Fibroblast of upper back skin (primary cell): ENCODE results near the gene CDADC1.

ENCODE experiments used
- DNase-seq: peaks from one replicate; pipeline ENCODE4 v3.0.0-alpha.2; 2013

CDADC1 gene

DNA sequence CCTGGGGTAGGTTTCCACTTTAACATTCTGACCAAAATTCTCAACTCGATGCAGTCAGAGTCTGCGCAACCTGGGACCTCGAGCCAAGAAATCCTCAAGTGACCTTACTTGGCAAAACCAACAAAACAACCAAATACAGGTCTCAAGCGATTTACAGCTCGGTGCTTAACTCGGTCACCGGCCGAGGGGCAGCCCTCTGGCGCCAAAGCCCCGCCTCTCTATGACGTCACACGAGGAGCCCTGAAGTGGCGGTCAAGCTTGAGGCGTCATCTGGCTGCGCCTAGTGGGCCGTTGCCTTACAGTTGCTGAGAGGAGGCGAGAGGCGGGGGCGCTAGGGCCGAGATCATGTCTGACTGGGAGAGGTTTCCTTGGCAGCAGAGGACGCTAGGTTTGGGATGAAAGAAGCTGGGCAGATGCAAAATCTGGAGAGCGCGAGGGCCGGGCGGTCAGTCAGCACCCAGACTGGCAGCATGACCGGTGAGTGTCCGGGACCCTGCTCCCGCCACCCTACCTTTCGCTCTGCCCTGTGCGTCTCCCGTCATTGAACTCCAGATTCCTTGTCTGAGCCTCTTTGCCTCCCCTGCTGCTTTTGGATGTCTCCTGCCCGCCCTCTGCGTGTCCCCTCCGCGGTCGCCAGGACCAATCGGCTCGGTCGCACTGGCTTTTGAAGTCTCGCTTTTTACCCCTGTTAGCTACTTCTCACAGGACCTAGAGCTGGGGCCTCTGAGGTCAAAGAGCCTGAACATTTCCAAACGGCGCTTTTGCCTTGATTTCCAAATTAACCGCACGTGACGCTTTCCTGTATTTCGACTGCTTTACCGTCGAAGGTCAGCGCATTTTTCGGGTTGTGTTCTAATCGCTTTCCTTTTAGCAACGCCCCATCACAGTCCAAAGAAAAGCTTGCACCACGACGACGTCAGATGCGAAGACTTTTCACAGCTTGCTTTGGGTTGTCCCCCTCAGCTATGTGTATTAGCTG, at the start of gene CDADC1:
Gene CDADC1 (plus strand): TSS at position 283 of the 979 bp plus-strand sequence. CDS start 113 bp downstream, at position 396.
- peak; percentile 96 for DNase-seq

DNA sequence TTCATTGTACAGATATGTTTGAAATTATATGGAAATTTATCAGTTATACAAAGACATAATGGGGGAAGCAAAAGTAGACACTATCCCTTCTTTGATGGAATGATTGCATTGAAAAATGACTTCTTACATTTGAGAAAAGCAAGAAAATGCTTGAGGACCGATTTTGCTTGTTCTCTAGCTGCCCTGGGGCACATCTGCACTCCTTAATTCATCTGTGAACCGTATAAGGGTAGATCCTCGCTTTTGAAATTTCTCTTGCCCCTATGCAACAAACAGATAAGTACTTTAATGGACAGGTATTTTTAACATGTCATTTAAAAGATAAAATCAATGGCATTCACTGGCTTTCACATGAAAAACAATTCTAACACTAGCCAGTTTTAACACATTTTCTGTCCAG, 41.1 kb upstream of the CDADC1 start:
- DNase-seq: no peak

DNA sequence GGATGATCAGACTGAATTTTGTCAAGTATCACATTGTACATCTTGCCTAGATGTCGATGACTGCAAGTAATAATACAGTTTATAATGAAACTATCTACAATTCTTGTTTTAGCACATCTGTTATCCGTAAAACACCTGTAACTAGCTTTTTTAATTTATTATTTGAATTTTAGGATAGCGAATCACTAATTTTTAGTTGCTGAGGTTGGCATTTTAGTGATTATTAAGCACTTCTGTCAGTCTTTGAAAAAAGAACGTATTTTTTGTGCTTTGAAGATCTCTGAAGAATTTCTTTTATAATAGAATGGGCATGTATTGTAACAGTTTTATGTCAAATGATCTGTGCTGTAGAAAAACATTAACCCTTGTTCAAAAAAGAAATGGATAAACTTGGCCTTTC, 39.1 kb upstream of the CDADC1 start:
- DNase-seq: no peak

DNA sequence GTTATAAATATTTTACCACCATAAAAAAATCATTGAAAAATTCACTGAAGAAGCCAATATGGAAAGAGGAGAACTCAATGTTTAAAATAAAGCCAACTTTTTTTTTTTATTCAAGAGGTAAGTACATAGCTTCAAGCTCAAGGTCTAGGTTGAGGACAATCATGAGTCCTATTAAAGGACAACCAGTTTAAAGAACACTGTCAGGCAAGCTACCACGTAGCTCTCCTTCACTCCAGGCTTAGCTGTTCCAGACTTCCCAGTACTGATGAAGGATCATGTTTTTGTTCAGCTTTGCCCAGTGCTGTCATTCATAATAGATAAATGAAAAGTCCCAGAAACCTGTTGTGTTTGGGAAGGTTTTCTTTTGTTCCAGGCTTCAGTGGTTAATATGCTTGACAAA, 37.6 kb upstream of the CDADC1 start:
- no peak for DNase-seq

DNA sequence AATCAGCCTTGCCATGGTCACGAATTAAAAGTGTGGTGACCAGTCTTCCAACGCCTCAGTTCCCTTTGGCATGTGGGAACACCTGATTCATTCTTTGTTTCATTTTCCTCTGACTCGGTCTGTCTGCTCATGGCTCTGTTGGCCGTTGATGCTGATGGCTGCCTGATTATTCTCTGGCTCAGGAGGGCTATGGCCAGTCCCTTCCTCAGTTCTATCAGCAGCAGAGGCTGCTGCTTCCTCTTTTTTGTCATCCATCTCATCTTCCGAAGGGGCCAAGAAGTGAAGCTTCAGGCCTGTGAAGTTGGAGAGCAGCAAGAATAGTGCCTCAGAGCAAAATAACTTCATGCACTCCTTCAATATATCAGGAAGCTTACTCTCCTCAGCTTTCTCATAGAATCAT, 37.1 kb upstream of the CDADC1 start:
- DNase-seq: no peak

DNA sequence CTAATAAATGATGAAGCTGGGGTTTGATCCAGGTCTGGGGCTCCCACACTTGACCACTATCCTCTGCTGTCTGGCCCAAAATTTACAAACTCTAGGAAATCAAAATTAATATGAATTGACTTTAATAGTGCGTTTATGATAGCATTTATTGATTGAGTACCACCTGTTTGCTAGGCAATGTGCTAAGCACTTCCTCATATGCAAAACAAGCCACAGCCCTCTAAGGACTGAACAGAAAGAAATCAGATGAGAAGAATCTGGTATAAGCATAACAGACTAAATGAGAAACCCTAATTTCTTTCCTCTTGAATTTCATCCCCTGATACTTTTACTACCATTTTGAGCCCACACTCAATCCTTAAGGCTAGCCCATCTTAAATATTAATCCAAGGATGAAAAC, 34.2 kb upstream of the CDADC1 start:
- DNase-seq: no peak

DNA sequence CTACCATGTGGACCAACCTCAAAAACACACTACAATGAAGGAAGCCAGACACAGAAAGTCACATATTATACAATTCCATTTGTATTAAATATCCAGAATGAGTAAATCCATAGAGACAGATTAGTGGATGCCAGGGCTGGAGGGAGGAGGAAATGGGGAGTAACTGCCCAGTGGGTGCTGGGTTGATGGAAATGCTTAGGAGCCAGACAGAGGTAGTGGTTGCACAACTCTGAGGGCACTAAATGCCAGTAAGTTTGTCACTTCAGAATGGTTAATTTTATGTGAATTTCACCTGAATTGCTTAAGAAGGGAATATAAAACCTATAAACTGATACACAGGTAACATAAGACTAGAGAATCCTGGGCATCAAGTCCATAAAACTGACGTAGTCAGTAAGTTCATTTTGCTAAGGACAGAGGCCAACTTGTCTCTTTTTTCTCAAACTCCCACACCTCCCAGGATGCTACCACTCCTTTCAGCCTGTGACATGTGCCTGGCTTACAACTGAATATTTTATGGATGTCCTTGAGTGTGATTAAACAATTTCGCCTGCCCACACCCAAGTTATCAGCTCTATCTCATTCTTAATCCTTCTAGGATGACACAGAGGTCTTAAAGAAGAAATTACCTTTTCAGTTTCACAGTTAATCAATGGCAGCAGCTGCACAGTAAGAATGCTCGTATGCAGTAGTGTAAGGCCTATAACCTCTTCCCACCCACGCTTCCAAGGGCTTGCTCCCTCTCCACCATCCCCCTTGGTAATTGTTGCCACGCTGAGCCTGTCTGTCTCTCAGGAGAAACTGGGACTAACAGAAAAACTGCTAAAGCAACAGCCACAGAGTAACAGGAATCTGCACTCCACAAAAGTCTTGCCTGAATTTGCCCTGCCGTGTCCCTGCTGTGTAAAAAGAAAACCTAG, 33.5 kb upstream of the CDADC1 start:
- DNase-seq: no peak

DNA sequence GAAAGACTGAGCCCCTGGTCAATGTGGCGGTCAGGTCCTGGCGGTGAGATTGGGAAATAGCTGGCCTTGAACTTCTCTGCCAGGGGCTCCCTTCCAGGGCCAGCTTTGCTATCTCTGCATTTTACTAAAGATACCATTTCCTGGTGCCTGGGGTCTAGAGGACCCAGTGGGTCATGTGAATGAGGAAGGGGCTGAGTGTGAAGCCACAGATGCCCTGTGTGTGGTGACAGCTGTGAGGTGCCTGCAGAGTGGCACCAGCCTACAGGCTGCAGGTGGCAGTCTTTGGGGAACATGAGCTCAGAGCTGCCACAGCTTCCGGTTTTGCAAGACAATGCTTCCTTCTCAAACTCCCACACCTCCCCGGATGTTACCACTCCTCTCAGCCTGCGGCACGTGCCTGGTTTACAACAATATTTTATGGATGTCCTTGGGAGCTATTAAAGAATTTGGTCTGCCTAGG, 32.8 kb upstream of the CDADC1 start:
- DNase-seq: no peak

DNA sequence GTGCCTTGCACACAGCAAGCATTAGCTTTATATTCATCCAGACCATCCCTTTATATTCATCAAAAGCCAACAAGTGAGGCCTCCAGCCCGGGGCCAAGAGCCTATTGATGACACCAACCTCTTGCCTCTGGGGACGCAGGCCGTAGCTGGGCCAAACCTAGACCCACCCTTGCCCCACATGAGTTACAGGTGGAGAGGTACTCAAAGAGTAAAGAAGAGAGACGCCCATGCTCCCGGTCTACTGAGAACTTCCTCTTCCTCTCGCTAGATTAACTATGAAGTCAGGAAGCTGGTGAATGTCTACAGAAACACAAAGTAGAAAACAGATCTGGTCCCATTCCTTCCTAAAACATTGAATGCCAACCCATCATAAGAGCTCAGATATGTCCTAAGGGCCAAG, 31.4 kb upstream of the CDADC1 start:
- no peak for DNase-seq

DNA sequence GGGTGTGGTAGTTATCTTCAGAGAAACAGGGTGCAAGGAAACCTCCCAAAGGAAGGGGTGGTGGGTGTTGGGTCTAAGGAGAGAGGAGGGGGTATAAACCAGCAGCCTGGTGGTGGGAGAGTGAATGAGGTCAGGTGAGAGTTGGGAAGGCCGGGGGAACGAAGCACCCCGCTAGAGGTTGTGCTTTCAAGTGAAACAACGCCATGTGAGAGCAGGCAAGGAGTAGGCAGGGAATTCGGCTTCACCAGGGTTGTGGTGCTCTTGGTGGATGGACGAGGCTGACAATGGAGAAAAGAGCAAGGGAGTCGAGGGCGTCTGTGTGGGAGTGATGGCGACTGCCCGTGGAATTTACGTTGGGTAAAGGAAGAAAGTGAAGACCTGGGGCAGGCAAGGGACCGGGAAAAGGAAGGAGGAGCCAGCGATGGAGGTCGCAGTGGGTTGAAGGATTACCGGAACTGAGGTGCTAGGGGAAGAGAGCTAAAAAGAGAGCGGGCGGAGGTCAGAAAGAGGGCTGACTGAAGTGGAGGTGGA, 29.7 kb upstream of the CDADC1 start:
- DNase-seq: no peak

DNA sequence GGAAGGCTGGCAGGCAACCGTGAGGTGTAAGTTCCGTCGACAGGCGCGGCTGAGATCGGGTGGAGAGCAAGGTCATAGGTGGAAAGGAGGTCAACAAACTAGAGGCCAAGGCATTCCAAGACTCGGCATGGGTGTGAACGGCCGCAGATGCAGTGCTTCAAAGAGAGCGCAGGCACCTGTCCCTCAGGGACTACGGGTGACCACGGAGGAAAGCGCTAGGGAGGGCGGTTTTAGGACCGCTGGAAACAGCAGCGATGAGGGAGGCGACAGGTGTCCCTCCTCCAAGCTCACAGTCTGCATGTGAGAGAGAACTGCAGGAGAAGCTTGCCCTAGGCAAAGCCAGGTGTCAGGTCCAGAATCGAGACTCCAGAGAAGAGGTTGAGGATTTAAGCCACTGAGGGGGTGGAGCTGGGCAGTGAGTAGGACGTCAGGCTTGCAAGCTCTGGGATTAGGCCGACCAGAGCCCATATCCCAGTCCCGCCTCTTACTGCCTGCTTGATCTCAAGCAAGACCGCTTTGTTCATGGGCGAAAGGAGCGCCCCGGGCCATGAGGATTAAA, 29.2 kb upstream of the CDADC1 start:
- DNase-seq: no peak

DNA sequence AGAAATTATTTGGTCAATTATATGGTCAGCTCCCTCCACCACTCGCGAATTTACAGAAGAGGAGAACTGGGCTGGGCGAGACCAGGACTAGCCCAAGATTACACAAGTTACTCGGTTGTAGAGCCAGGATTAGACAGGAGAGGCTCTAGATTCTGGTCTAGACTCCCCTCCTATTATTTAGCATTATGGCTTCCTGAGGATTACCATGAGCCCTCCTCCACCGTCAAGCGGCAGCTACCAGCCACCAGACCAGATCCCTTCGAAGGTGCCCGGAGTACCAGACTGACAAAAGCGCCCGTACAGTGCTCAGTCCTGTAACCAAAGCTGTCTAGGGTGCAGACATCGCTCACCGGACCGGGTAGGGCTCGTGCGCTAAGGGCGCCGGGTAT, 28.1 kb upstream of the CDADC1 start:
- no peak for DNase-seq

DNA sequence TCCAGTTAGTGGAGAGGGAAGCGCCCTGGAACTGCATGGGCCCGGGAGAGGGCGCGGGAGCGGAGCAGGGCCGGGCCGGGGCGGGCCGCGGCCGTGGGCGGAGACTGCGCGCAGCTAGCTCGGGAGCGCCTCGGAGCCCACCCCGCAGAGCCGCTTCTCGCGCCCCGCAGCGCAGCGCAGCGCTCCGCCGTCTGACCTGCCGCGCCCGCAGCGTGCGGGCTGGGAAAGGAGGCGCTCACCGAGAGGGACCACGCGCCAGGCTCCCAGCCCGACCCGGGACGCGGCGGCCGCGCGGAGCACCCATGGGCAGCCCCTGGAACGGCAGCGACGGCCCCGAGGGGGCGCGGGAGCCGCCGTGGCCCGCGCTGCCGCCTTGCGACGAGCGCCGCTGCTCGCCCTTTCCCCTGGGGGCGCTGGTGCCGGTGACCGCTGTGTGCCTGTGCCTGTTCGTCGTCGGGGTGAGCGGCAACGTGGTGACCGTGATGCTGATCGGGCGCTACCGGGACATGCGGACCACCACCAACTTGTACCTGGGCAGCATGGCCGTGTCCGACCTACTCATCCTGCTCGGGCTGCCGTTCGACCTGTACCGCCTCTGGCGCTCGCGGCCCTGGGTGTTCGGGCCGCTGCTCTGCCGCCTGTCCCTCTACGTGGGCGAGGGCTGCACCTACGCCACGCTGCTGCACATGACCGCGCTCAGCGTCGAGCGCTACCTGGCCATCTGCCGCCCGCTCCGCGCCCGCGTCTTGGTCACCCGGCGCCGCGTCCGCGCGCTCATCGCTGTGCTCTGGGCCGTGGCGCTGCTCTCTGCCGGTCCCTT, 27.5 kb upstream of the CDADC1 start, which contains the start of gene MLNR:
Gene MLNR (plus strand): TSS at position 303 of the 820 bp plus-strand sequence. CDS start 0 bp downstream, at position 303.
- DNase-seq: peak; percentile 9

DNA sequence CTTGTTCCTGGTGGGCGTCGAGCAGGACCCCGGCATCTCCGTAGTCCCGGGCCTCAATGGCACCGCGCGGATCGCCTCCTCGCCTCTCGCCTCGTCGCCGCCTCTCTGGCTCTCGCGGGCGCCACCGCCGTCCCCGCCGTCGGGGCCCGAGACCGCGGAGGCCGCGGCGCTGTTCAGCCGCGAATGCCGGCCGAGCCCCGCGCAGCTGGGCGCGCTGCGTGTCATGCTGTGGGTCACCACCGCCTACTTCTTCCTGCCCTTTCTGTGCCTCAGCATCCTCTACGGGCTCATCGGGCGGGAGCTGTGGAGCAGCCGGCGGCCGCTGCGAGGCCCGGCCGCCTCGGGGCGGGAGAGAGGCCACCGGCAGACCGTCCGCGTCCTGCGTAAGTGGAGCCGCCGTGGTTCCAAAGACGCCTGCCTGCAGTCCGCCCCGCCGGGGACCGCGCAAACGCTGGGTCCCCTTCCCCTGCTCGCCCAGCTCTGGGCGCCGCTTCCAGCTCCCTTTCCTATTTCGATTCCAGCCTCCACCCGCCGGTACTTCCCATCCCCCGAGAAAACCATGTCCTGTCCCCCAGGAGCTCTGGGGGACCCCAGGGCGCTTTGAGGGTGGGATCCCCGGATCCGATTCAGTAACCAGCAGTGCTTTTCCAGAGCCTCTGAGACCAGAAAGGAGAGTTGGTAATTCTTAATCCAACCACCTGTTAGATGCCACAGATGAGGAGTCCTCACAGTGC, 26.7 kb upstream of the CDADC1 start:
- DNase-seq: no peak

DNA sequence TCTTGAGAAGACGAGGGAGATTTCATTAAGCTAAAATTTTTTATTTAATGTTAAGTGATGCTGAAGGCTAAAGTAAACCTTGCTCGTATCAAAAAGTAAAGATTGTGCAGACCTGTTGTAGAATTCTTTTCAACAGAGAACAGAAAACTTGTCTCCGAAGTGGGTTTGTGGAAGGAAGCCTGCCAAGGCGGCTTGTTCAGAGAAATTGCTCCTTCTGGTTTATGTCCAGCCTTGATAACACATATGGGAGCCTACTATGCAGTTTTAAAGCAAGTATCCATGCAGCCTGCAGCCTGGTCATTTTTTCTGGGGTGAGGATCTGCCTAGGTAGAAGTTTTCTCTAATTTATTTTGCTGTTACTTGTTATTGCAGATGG, 26.1 kb upstream of the CDADC1 start:
- no peak for DNase-seq

DNA sequence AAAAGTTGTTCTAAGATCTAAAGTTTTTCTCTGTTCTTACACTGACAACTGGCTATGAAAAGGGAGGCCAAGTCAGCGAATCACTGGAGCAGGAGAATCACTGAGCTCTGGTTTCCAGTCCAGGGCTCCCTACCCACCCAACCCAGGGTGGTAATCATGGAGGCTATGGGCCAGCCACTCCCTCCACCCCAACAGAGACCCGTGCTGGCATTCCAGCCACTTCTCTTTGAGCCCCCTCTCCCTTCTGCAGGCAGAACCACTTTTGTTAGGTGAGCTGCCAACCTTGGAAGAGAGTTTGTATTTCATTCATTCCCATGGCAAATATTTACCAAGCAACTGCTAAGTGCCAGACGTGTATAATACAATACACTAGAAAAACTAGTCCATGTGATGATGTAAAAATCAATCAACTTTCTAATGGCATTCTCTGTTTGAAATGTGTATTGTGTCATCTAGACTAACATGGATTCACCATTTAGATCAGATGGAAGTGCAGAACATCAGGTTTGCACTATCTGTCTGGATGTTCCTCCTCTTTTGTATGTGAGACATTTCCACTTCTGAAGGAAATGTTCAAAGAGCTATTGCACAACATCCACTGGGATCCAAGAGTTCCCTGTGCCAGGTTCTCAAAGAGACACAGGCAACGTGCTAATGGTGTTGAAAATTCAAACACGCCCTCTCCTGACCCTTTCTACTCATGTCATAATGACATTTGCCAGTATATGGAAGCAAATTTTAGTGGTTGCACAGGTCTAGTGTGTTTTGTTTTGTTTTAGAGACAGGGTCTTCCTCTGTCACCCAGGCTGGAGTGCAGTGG, 22.3 kb upstream of the CDADC1 start:
- DNase-seq: no peak

DNA sequence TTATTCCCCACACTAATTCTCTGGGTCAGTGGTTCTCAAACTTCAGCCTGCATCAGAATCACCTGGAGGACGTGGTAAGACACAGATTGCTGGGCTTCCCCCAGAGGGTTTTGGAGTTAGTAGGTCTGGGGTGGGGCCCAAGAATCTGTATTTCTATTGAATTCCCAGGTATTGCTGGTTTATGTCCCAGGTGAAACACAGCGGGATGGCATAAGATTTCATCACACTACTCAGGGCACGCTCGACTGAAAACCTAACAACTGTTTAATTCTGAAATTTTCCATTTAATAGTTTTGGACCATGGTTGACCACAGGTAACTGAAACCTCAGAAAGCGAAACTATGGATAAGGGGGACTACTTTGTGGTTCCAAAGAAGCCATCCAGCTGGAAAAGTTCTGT, 21.1 kb upstream of the CDADC1 start:
- DNase-seq: no peak

DNA sequence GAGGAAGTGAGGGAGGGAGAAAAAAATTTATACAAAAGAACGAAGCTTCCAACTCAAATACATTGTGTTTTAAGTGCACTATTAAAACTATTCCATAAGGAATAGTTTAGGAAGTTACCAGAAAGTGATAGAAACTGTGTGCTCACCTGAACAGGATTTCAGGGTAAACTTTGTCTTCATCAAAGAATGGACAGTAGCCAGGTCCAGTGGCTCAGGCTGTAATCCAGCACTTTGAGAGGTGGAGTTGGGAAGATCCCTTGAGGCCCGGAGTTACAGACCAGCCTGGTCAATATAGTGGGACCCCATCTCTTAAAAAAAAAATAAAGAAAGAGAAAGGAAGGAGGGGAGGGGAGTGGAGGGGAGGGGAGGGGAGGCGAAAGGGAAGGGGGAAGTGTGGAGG, 13.0 kb upstream of the CDADC1 start:
- no peak for DNase-seq

DNA sequence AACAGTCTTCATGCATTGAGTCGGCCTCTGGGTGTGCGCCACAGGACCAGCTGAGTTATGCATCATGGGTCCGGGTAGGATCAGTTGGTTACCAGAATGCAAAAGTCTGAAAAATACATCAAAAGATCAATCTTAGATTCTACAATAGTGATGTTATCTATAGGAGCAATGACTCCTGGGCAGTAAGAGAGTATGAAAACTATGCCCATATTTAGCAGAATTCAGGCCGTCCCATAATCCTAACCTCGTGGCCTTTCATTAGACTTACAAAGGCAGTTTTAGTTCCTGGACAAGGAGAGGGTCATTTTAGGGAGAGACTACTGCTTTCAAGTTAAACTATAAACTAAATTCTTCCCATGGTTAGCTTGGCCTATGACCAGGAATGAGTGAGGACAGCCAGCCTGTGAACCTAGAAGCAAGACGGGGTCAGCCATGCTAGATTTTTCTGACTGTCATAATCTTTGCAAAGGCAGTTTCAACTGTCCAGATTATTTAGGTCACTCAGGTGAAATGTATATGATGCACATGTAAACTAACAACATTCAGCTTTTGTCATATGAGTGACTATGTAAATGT, 11.8 kb upstream of the CDADC1 start:
- DNase-seq: no peak

DNA sequence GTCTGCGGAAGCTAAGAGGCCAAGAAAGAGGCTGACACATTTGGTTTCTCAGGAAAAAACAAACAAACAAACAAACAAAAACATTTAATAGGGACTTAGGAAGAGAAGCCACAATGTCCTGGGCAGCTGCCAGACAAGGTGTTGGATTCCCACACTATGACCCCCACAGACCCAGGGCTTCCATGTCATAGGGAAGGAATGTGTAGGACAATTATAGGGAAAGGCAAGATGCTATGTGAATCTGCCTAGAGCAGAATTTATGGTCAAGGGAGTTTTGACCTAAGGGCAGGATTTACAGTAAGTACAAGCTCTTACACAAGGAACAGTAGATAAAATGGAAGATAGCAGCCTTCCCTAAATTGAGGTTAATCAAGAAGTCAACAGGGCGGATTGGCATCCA, 9.1 kb upstream of the CDADC1 start:
- DNase-seq: no peak
